ENCODE data around the gene NUDT1. TPM values are rescaled to one million over a fixed set of nuclear protein-coding genes. Genes with fewer than 3 reads are reported as not detected.

NUDT1 gene
- total RNA-seq, 2 experiments from 2014 or later: 77.4 to 104 TPM

- Mint-ChIP-seq H3K27ac (no peak overlapping the region), H3K4me3 (no peak overlapping the region), H3K36me3 (ENCODE audit: low read depth) (peaks cover 37% of the 10 kb centered on the region), H3K9me3 (no peaks in the 10 kb centered on the region), H3K27me3 (no peaks in the 10 kb centered on the region), H3K4me1 (peaks cover 16% of the 10 kb centered on the region)
- ChIA-PET CTCF (interaction anchor here (1.2 kb wide), 1 partner anchor 15 kb away, joined by 3 read pairs; no protein-coding TSS in a partner anchor), POLR2A (no interaction called here)
- DNase-seq: no peak
Observed at GRCh38 chr7:2211259-2211880, 30.7 kb upstream of the NUDT1 start.

- DNase-seq: no peak
- Mint-ChIP-seq H3K4me1 (peaks cover 16% of the 10 kb centered on the region), H3K27ac (no peak overlapping the region), H3K36me3 (ENCODE audit: low read depth) (peaks cover 37% of the 10 kb centered on the region), H3K27me3 (no peaks in the 10 kb centered on the region), H3K4me3 (no peak overlapping the region), H3K9me3 (no peaks in the 10 kb centered on the region)
- CTCF ChIA-PET: interaction anchor here (0.6 to 1.2 kb wide), 2 partner anchors 12 to 14 kb away, joined by 3 read pairs; no protein-coding TSS in a partner anchor
- POLR2A ChIA-PET: no interaction called here
Observed at GRCh38 chr7:2211926-2212325, 30.1 kb upstream of the NUDT1 start.

DNA sequence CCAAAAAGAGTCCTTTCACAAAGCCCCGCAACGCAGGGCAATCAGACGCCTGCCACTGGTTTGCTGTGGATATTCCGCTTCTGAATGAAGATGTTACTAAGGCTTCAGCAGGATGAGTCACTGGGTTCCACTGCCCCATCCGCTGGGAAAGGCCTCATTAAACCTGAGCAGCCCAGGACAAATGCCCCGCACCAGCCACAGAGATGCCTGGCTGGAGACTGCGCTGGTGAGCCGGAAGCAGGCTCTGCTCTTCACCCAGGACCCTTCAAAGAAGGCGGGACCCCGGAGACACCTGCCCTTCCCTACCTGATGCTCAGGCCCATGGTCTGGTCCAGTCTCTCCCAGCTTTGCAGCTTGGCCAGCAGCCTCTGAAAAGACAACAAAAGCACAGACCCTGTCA is 29.1 kb upstream of the NUDT1 start:
- H3K27ac Mint-ChIP-seq: no peak overlapping the region
- POLR2A ChIA-PET: no interaction called here
- no peaks in the 10 kb centered on the region for H3K9me3 Mint-ChIP-seq
- DNase-seq: no peak
- H3K27me3 Mint-ChIP-seq: no peaks in the 10 kb centered on the region
- H3K36me3 Mint-ChIP-seq (ENCODE audit: low read depth): peaks cover 37% of the 10 kb centered on the region
- H3K4me3 Mint-ChIP-seq: no peak overlapping the region
- peaks cover 16% of the 10 kb centered on the region for H3K4me1 Mint-ChIP-seq
- CTCF ChIA-PET: no interaction called here

DNA sequence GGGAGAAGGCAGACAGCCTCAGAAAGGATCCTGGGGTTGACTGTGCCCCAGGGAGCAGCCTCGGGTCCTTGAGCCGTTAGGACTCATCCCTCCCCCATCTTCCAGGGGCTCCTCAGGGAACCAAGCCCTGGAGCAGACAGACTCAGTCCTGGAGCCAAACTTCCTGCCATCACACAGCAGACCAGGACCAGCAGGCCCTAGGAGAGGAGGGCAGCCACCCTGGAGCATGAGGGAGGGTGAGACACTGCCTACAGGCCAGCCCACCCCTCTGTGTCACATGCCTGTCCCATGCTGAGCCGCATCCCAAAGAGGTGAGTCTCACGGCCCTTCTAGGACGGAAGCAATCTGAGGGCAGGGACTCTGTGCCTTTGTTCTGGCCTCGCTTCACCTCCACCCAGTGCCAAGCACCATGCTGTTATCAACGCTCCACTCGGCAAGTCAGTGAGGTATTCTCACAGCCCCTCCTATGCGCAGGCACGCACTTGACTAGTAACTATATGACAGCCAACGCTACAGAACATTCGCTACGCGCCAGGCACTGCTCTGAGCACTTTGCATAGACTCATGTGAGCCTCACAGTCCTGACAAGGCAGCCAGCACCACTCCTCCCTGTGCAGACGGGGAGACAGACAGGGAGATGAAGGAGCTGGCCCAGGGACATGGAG is 28.3 kb upstream of the NUDT1 start:
- no peak for DNase-seq
- Mint-ChIP-seq H3K27ac (peak overlapping the region; percentile 76), H3K36me3 (ENCODE audit: low read depth) (peaks cover 32% of the 10 kb centered on the region), H3K4me1 (peaks cover 16% of the 10 kb centered on the region), H3K27me3 (no peaks in the 10 kb centered on the region), H3K9me3 (no peaks in the 10 kb centered on the region), H3K4me3 (no peak overlapping the region)
- POLR2A ChIA-PET: no interaction called here
- CTCF ChIA-PET: no interaction called here

GRCh38 chr7:2214636-2215035 is 27.4 kb upstream of the NUDT1 start:
- CTCF ChIA-PET: interaction anchor here (0.5 to 1.1 kb wide), 3 partner anchors 45 to 636 kb away, joined by 3 to 4 read pairs (median 4); no protein-coding TSS in a partner anchor
- POLR2A ChIA-PET: no interaction called here
- DNase-seq: peak; percentile 24
- Mint-ChIP-seq H3K4me3 (no peak overlapping the region), H3K36me3 (ENCODE audit: low read depth) (peaks cover 28% of the 10 kb centered on the region), H3K27ac (peak overlapping the region; percentile 80), H3K4me1 (peaks cover 16% of the 10 kb centered on the region), H3K27me3 (no peaks in the 10 kb centered on the region), H3K9me3 (no peaks in the 10 kb centered on the region)

GRCh38 chr7:2215851-2216250 is 26.2 kb upstream of the NUDT1 start:
- H3K4me1 Mint-ChIP-seq: peaks cover 16% of the 10 kb centered on the region
- H3K4me3 Mint-ChIP-seq: no peak overlapping the region
- no peaks in the 10 kb centered on the region for H3K9me3 Mint-ChIP-seq
- peak overlapping the region; percentile 10 for H3K27ac Mint-ChIP-seq
- H3K36me3 Mint-ChIP-seq (ENCODE audit: low read depth): peaks cover 27% of the 10 kb centered on the region
- ChIA-PET CTCF (no interaction called here), POLR2A (no interaction called here)
- DNase-seq: no peak
- H3K27me3 Mint-ChIP-seq: no peaks in the 10 kb centered on the region

- H3K4me1 Mint-ChIP-seq: peaks cover 16% of the 10 kb centered on the region
- DNase-seq: no peak
- peaks cover 20% of the 10 kb centered on the region for H3K36me3 Mint-ChIP-seq (ENCODE audit: low read depth)
- H3K27me3 Mint-ChIP-seq: no peaks in the 10 kb centered on the region
- H3K27ac Mint-ChIP-seq: no peak overlapping the region
- H3K9me3 Mint-ChIP-seq: no peaks in the 10 kb centered on the region
- no peak overlapping the region for H3K4me3 Mint-ChIP-seq
- CTCF ChIA-PET: no interaction called here
- POLR2A ChIA-PET: no interaction called here
Observed at GRCh38 chr7:2217206-2217605, 24.8 kb upstream of the NUDT1 start.

DNA sequence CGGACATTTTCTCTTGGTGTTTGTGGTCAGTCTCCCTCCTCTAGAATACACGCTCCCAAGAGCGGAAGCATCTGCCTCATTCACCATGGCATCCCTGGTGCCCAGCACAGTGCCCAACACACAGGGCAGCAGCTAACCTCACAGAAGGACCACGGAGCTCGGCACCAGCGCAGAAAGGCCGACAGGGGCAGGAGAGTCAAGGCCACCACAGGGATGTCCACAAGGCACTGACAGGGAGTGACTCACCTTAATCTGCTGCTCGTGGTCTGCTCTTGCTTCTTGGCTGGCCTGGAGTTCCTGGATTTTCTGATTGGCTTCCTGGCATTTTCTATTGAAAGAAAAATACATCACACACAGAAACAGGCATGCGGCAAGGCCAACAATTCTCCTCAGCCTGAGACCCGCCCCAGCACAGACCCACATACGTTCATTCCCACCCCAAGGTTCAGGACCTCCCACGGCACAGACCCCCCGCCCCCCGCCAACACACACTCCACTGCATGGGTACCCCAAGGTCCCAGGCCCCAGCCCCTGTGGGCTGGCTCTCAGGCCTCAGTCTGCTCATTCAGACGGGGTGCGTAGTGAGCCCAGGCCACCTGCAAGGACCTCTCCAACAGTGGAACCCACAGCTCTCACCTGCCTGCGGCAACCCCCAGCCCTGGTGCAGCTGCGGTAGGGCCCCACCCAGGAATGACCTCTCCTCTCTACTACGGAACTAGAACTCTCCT is 24.1 kb upstream of the NUDT1 start:
- Mint-ChIP-seq H3K4me3 (no peak overlapping the region), H3K36me3 (ENCODE audit: low read depth) (peaks cover 14% of the 10 kb centered on the region), H3K9me3 (no peaks in the 10 kb centered on the region), H3K4me1 (peaks cover 16% of the 10 kb centered on the region), H3K27ac (no peak overlapping the region), H3K27me3 (no peaks in the 10 kb centered on the region)
- CTCF ChIA-PET: no interaction called here
- no peak for DNase-seq
- POLR2A ChIA-PET: no interaction called here

DNA sequence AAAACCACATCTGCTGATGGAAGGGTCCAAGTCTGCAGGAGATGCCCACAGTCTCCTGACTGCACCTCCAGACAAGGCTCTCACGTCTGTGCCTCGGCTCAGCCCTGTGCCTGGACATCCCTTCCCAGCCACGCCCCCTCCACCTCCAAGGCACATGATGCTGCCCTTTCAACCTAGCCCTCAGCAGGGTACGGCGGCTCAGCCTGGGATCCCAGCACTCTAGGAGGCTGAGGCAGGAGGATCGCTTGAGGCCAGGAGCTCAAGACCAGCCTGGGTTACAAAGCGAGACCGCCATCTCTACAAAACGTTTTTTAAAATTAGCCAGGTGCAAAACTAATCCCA is 23.6 kb upstream of the NUDT1 start:
- ChIA-PET CTCF (no interaction called here), POLR2A (no interaction called here)
- Mint-ChIP-seq H3K36me3 (ENCODE audit: low read depth) (peaks cover 14% of the 10 kb centered on the region), H3K4me1 (peaks cover 16% of the 10 kb centered on the region), H3K4me3 (no peak overlapping the region), H3K27me3 (no peaks in the 10 kb centered on the region), H3K9me3 (no peaks in the 10 kb centered on the region), H3K27ac (no peak overlapping the region)
- DNase-seq: no peak

DNA sequence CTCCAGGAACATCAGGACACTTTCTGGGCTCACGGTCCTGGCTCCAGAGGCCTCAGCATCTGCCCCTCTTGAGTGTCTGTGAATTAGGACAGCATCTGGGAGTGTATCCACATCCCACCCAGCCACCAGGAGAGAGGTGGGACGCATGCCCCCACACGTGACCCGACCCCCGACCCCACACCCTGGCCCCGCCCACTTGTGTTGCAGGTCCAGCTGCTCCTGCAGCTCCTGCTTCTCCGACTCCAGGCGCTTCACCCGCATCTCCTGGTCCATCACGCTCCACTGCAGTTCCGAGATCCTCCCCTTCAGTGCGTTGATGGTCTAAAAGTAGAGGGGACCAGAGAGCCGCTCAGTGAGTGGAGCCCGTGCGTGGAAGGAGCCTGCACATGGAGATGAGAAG is 22.9 kb upstream of the NUDT1 start:
- POLR2A ChIA-PET: no interaction called here
- Mint-ChIP-seq H3K36me3 (ENCODE audit: low read depth) (peaks cover 10% of the 10 kb centered on the region), H3K4me1 (peaks cover 12% of the 10 kb centered on the region), H3K27me3 (no peaks in the 10 kb centered on the region), H3K4me3 (no peak overlapping the region), H3K27ac (no peak overlapping the region), H3K9me3 (no peaks in the 10 kb centered on the region)
- DNase-seq: no peak
- CTCF ChIA-PET: no interaction called here

DNA sequence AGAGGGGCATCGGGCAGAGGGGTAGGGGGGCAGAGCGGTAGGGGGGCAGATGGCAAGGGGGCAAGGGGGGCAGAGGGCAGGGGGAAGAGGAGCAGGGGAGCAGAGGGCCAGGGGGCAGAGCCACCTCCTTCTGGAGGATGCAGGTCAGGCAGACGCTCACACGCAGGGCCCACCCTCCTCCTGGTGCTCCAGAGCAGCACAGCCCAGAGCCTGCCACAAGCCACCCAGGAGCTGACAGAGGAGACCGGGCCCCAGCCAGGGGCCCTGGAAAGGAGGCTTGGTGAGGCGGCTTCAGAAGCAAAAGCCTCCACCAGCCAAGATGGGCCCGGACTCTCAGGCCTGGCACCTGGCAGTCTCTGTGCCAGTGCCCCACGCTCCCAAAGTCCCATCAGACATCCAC is 22.4 kb upstream of the NUDT1 start:
- H3K9me3 Mint-ChIP-seq: no peaks in the 10 kb centered on the region
- DNase-seq: no peak
- H3K36me3 Mint-ChIP-seq (ENCODE audit: low read depth): peaks cover 9% of the 10 kb centered on the region
- H3K4me1 Mint-ChIP-seq: peaks cover 11% of the 10 kb centered on the region
- POLR2A ChIA-PET: no interaction called here
- no peak overlapping the region for H3K27ac Mint-ChIP-seq
- CTCF ChIA-PET: no interaction called here
- H3K27me3 Mint-ChIP-seq: no peaks in the 10 kb centered on the region
- no peak overlapping the region for H3K4me3 Mint-ChIP-seq

DNA sequence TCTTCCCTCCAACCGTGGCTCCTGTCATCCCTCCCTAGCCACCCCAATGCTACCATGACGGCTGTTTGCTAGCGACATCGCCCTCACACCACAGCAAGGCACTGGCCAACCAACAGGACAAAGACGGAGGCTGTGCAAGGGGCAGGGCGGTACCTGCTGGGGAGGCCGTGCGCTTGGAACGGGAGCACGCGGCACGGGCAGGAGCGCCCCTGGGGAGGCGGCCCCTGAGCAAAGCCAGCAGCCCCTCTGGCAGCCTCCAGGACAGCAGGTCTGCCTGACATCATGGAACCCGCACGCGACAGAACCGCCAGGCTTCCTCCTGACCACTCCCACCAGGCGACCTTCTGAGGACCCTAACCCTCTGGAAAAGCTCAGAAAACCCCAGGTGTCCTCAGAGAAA is 22.0 kb upstream of the NUDT1 start:
- H3K4me1 Mint-ChIP-seq: peaks cover 8% of the 10 kb centered on the region
- H3K9me3 Mint-ChIP-seq: no peaks in the 10 kb centered on the region
- CTCF ChIA-PET: no interaction called here
- DNase-seq: no peak
- POLR2A ChIA-PET: no interaction called here
- H3K27ac Mint-ChIP-seq: no peak overlapping the region
- peaks cover 9% of the 10 kb centered on the region for H3K36me3 Mint-ChIP-seq (ENCODE audit: low read depth)
- no peaks in the 10 kb centered on the region for H3K27me3 Mint-ChIP-seq
- no peak overlapping the region for H3K4me3 Mint-ChIP-seq

DNA sequence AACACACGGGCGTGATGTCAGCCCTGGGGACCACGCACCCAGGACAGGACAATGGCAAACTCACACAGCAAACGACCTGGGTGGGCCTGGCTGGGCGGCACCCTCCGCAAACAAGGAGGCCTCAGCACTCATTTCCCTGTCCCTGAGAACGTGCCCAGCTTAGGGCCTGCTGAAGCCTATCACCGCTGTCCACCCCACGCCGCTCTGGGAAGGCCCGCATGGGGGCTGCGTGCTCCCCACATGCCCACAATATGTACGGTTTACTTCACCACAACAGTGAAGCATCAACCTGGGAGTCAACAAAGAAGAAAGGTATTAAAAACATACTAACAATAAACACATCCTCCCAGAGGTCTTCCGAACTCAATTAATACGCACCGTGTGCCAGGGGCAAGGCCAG is 21.5 kb upstream of the NUDT1 start:
- Mint-ChIP-seq H3K36me3 (ENCODE audit: low read depth) (peaks cover 9% of the 10 kb centered on the region), H3K4me1 (peaks cover 7% of the 10 kb centered on the region), H3K27ac (peak overlapping the region; percentile 41), H3K4me3 (no peak overlapping the region), H3K9me3 (no peaks in the 10 kb centered on the region), H3K27me3 (no peaks in the 10 kb centered on the region)
- no peak for DNase-seq
- ChIA-PET POLR2A (no interaction called here), CTCF (no interaction called here)

Measured in activated CD4-positive, alpha-beta T cell treated with anti-CD3 and anti-CD28 coated beads, Interleukin-2, amount 10 ng/mL, durations not matched to agents 7 days and 5 days (primary cell).